ENCODE results near the gene DHRSX. TPM values are rescaled to one million over a fixed set of nuclear protein-coding genes. Genes with fewer than 3 reads are reported as not detected.
A peak's percentile ranks its signal among the peaks of the same experiment; 100 is the strongest.
"Not testable (repeated sequence)": the region's sequence is repeated elsewhere in the genome, so short reads cannot be mapped to it uniquely, and the experiment has no call there.

The DHRSX gene
- total RNA-seq, 2 donors from 2014 or later = 36.5 to 45.4 TPM

- H3K36me3 ChIP-seq (ENCODE audit: control insufficient read depth, insufficient read depth, low read length) = peaks cover 33% of the 10 kb centered on the region
- H3K9me3 Mint-ChIP-seq = peaks cover 11% of the 10 kb centered on the region
- no peaks in the 10 kb centered on the region for H3K27me3 ChIP-seq (ENCODE audit: control insufficient read depth, insufficient read depth, low read length, poor library complexity, severe bottlenecking)
- H3K27me3 Mint-ChIP-seq (ENCODE audit: insufficient read depth) = no peaks in the 10 kb centered on the region
- peaks cover 8% of the 10 kb centered on the region for H3K9me3 ChIP-seq (ENCODE audit: control insufficient read depth, low read length)
- WGBS, 2 experiments (ENCODE audit: insufficient coverage in 1 of 2, insufficient read length in 1 of 2) = 88 to 92% methylated on average over 12 of the region's 12 CpGs
- no peak for DNase-seq
- H3K4me1 ChIP-seq (ENCODE audit: control insufficient read depth, insufficient read depth, low read length) = no peaks in the 10 kb centered on the region
- H3K4me3 ChIP-seq (ENCODE audit: low read length) = no peak overlapping the region
- no peak overlapping the region for H3K9ac ChIP-seq (ENCODE audit: extremely low read depth, low read length, poor library complexity, severe bottlenecking)
- no peak overlapping the region for H3K4me3 Mint-ChIP-seq
- no peak for TF ChIP-seq CTCF (conservative IDR thresholded peaks at IDR 0.05)
- peaks cover 22% of the 10 kb centered on the region for H3K4me1 Mint-ChIP-seq
- peaks cover 54% of the 10 kb centered on the region for H3K36me3 Mint-ChIP-seq (ENCODE audit: low read depth)
- peak overlapping the region; percentile 60 for H3K27ac Mint-ChIP-seq
- H3K27ac ChIP-seq (ENCODE audit: low read depth, low read length) = peak overlapping the region; percentile 55
Measured at GRCh38 chrX:2484256-2484655, 16.5 kb downstream of the DHRSX start.

GRCh38 chrX:2483398-2484060, 17.2 kb downstream of the DHRSX start:
- H3K4me1 ChIP-seq (ENCODE audit: control insufficient read depth, insufficient read depth, low read length) = no peaks in the 10 kb centered on the region
- H3K36me3 ChIP-seq (ENCODE audit: control insufficient read depth, insufficient read depth, low read length) = peaks cover 27% of the 10 kb centered on the region
- H3K4me1 Mint-ChIP-seq = peaks cover 22% of the 10 kb centered on the region
- peaks cover 11% of the 10 kb centered on the region for H3K9me3 Mint-ChIP-seq
- H3K4me3 Mint-ChIP-seq = no peak overlapping the region
- peaks cover 8% of the 10 kb centered on the region for H3K9me3 ChIP-seq (ENCODE audit: control insufficient read depth, low read length)
- H3K4me3 ChIP-seq (ENCODE audit: low read length) = no peak overlapping the region
- DNase-seq = peak; percentile 10
- H3K36me3 Mint-ChIP-seq (ENCODE audit: low read depth) = peaks cover 49% of the 10 kb centered on the region
- H3K27me3 Mint-ChIP-seq (ENCODE audit: insufficient read depth) = no peaks in the 10 kb centered on the region
- H3K27me3 ChIP-seq (ENCODE audit: control insufficient read depth, insufficient read depth, low read length, poor library complexity, severe bottlenecking) = no peaks in the 10 kb centered on the region
- H3K9ac ChIP-seq (ENCODE audit: extremely low read depth, low read length, poor library complexity, severe bottlenecking) = no peak overlapping the region
- TF ChIP-seq CTCF (conservative IDR thresholded peaks at IDR 0.05) = no peak
- WGBS, 2 experiments (ENCODE audit: insufficient coverage in 1 of 2, insufficient read length in 1 of 2) = 94 to 97% methylated on average over 12 to 16 of the region's 16 CpGs
- H3K27ac ChIP-seq (ENCODE audit: low read depth, low read length) = no peak overlapping the region
- H3K27ac Mint-ChIP-seq = no peak overlapping the region

GRCh38 chrX:2481597-2481996, 19.2 kb downstream of the DHRSX start:
- H3K9me3 ChIP-seq (ENCODE audit: control insufficient read depth, low read length); H3K4me1 ChIP-seq (ENCODE audit: control insufficient read depth, insufficient read depth, low read length); H3K36me3 ChIP-seq (ENCODE audit: control insufficient read depth, insufficient read depth, low read length); H3K27ac Mint-ChIP-seq; H3K27me3 ChIP-seq (ENCODE audit: control insufficient read depth, insufficient read depth, low read length, poor library complexity, severe bottlenecking); H3K4me3 Mint-ChIP-seq; H3K9ac ChIP-seq (ENCODE audit: extremely low read depth, low read length, poor library complexity, severe bottlenecking); H3K4me3 ChIP-seq (ENCODE audit: low read length); H3K27ac ChIP-seq (ENCODE audit: low read depth, low read length); H3K27me3 Mint-ChIP-seq (ENCODE audit: insufficient read depth): not testable (repeated sequence)
- Mint-ChIP-seq H3K9me3 (peaks cover 11% of the 10 kb centered on the region), H3K36me3 (ENCODE audit: low read depth) (peaks cover 35% of the 10 kb centered on the region), H3K4me1 (peaks cover 19% of the 10 kb centered on the region)
- 92 to 95% methylated on average over 7 to 12 of the region's 12 CpGs for WGBS, 2 experiments (ENCODE audit: insufficient coverage in 1 of 2, insufficient read length in 1 of 2)
- peak; percentile 30 for DNase-seq

- H3K4me1 ChIP-seq (ENCODE audit: control insufficient read depth, insufficient read depth, low read length); H3K27me3 Mint-ChIP-seq (ENCODE audit: insufficient read depth); H3K9ac ChIP-seq (ENCODE audit: extremely low read depth, low read length, poor library complexity, severe bottlenecking); H3K4me3 ChIP-seq (ENCODE audit: low read length); H3K4me1 Mint-ChIP-seq; H3K4me3 Mint-ChIP-seq; H3K36me3 ChIP-seq (ENCODE audit: control insufficient read depth, insufficient read depth, low read length); H3K27ac Mint-ChIP-seq; DNase-seq; H3K9me3 ChIP-seq (ENCODE audit: control insufficient read depth, low read length); H3K27ac ChIP-seq (ENCODE audit: low read depth, low read length); H3K27me3 ChIP-seq (ENCODE audit: control insufficient read depth, insufficient read depth, low read length, poor library complexity, severe bottlenecking): not testable (repeated sequence)
- H3K36me3 Mint-ChIP-seq (ENCODE audit: low read depth) = peaks cover 32% of the 10 kb centered on the region
- WGBS, 2 experiments (ENCODE audit: insufficient coverage in 1 of 2, insufficient read length in 1 of 2) = 92 to 100% methylated on average over 4 to 5 of the region's 5 CpGs
- peaks cover 11% of the 10 kb centered on the region for H3K9me3 Mint-ChIP-seq
Measured at GRCh38 chrX:2479982-2480381, 20.8 kb downstream of the DHRSX start.

Data from endodermal cell (in vitro differentiated cells).